Neuronal stem cell (in vitro differentiated cells): ENCODE measurements around the gene CDIP1.

ENCODE experiments used
- DNase-seq: peaks from one replicate; pipeline ENCODE4 v3.0.0-alpha.2; 2013; ENCODE audit warnings: low spot score
- H2AFZ ChIP-seq: one replicate; pipeline ENCODE4 v1.6.1; 2013; ENCODE audit warnings: mild to moderate bottlenecking, low read length, inconsistent platforms
- H2AK5ac ChIP-seq: 2 replicates; pipeline ENCODE4 v1.6.1; 2013; ENCODE audit warnings: low read depth, mild to moderate bottlenecking, inconsistent platforms, low read length, moderate library complexity, mixed read lengths
- H2BK120ac ChIP-seq: 2 replicates; pipeline ENCODE4 v1.6.1; 2013; ENCODE audit warnings: low read depth, mild to moderate bottlenecking, inconsistent platforms, low read length, moderate library complexity, mixed read lengths
- H2BK12ac ChIP-seq: one replicate; pipeline ENCODE4 v1.6.1; 2013; ENCODE audit warnings: low read length, inconsistent platforms
- H2BK15ac ChIP-seq: 2 replicates; pipeline ENCODE4 v1.6.1; 2013; ENCODE audit warnings: mild to moderate bottlenecking, low read length, inconsistent platforms, mixed read lengths
- H2BK5ac ChIP-seq: one replicate; pipeline ENCODE4 v1.6.1; 2013; ENCODE audit warnings: inconsistent platforms, mild to moderate bottlenecking, low read length, moderate library complexity
- H3K14ac ChIP-seq: one replicate; pipeline ENCODE4 v1.6.1; 2013; ENCODE audit warnings: low read length, inconsistent platforms
- H3K18ac ChIP-seq: 2 replicates; pipeline ENCODE4 v1.6.1; 2013; ENCODE audit warnings: low read length, inconsistent platforms
- H3K23ac ChIP-seq: 2 replicates; pipeline ENCODE4 v1.6.1; 2013; ENCODE audit warnings: low read depth, mild to moderate bottlenecking, mixed read lengths, low read length, inconsistent platforms; ENCODE audit not compliant: poor library complexity
- H3K27ac ChIP-seq: replicated peaks from 3 replicates; pipeline ENCODE4 v1.5.1; 2013; ENCODE audit warnings: low read length, inconsistent platforms
- H3K27me3 ChIP-seq, 3 experiments: 2 replicates each; pipeline ENCODE4 v1.6.1; 2013; ENCODE audit warnings: low read length in 3 of 3, mild to moderate bottlenecking in 2 of 3, inconsistent platforms in 1 of 3, low read depth in 1 of 3, mixed read lengths in 1 of 3, moderate library complexity in 1 of 3; ENCODE audit not compliant: control insufficient read depth in 3 of 3, insufficient read depth in 3 of 3
- H3K36me3 ChIP-seq, 2 donors: replicated peaks in 1 of 2; 2 replicates each; pipeline ENCODE4 v1.6.1; 2013; ENCODE audit warnings: low read length in 2 of 2; ENCODE audit not compliant: control insufficient read depth in 2 of 2, insufficient read depth in 2 of 2
- H3K4ac ChIP-seq: 2 replicates; pipeline ENCODE4 v1.6.1; 2013; ENCODE audit warnings: inconsistent platforms, mild to moderate bottlenecking, low read length, moderate library complexity
- H3K4me1 ChIP-seq, 2 donors: 1 replicate in 1 of 2; 2 replicates in 1 of 2; pipeline ENCODE4 v1.6.1; 2013; ENCODE audit warnings: low read length in 2 of 2, low read depth in 1 of 2; ENCODE audit not compliant: control insufficient read depth in 2 of 2, insufficient read depth in 1 of 2
- H3K4me2 ChIP-seq: one replicate; pipeline ENCODE4 v1.6.1; 2013; ENCODE audit warnings: mild to moderate bottlenecking, low read length, inconsistent platforms; ENCODE audit not compliant: insufficient read depth, poor library complexity, severe bottlenecking
- H3K4me3 ChIP-seq, 2 donors: 2 replicates each; pipeline ENCODE4 v1.5.1; 2013; ENCODE audit warnings: low read length in 2 of 2, mild to moderate bottlenecking in 2 of 2, inconsistent platforms in 1 of 2, moderate library complexity in 1 of 2
- H3K79me1 ChIP-seq: one replicate; pipeline ENCODE4 v1.6.1; 2013; ENCODE audit warnings: low read depth, mild to moderate bottlenecking, inconsistent platforms, low read length, moderate library complexity
- H3K9ac ChIP-seq: one replicate; pipeline ENCODE4 v1.6.1; 2013; ENCODE audit warnings: mild to moderate bottlenecking, low read depth, low read length, inconsistent platforms; ENCODE audit not compliant: poor library complexity
- H3K9me3 ChIP-seq, 2 donors: replicated peaks in 1 of 2; 2 replicates each; pipeline versions ENCODE3 to v1.6.1; 2013; ENCODE audit warnings: low read length in 2 of 2, mild to moderate bottlenecking in 2 of 2, inconsistent platforms in 1 of 2, low read depth in 1 of 2, mixed read lengths in 1 of 2, moderate library complexity in 1 of 2; ENCODE audit not compliant: control insufficient read depth in 2 of 2, insufficient read depth in 1 of 2
- H4K8ac ChIP-seq: one replicate; pipeline ENCODE4 v1.6.1; 2013; ENCODE audit warnings: low read depth, mild to moderate bottlenecking, inconsistent platforms, low read length, moderate library complexity
- H4K91ac ChIP-seq: one replicate; pipeline ENCODE4 v1.6.1; 2013; ENCODE audit warnings: low read length, low read depth, mild to moderate bottlenecking, inconsistent platforms; ENCODE audit not compliant: poor library complexity
- WGBS, 2 donors: extraction: QIAGEN DNeasy Blood & Tissue Kit; methylation state at CpG; one replicate each; pipeline ENCODE4 v1.1.7; 2013; ENCODE audit warnings: missing lambda C conversion rate in 2 of 2, mixed read lengths in 1 of 2; ENCODE audit not compliant: insufficient read length in 2 of 2, insufficient replicate concordance in 1 of 2; ENCODE audit errors: extremely low coverage in 2 of 2; 5-methylcytosine and 5-hydroxymethylcytosine counted together

CDIP1 gene

DNA sequence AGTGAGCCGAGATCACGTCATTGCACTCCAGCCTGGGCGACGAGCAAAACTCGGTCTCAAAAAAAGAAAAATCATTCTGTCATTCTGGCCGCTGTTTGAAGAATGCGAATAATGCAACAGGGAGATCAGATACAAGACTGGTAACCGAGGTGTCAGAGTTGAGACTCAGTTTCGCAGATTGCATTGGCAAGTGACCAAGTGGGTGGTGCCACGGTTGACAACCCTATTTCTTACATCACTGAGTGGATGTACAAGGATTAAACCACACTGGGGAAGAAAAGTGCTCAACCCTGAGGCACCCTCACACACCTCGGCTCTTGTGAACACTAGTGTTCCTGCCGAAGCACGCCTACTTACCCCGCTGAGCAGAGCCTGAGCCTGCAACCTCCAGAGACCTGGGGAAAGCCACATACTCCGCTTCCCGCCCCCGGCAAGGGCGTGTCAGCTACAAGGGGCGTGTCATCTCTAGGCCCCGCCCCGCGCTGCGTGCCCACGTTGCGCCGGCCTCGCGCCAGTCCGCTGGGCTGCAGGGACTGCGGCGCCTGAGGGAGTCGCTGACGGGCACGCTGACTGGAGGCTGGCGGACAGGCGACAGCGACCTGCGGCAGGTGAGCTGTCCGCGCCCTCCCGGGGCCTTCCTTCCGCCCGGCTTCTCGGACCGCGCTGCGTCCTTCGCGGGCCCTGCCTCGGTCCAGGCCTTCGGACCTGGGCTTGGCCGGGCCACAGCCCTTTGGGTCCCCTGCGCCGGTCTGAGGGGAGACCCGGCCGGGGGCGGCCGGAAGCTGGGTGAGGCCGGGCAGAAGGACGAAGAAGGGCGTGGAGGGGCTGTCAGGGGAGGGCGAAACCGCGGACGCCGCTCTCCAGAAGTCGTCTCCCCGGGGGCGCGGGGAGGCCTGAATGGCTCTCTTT is 62.4 kb downstream of the CDIP1 start, which contains the start of gene HMOX2:
Gene HMOX2 (plus strand): TSS at position 519 of the 909 bp plus-strand sequence. CDS start 29,127 bp downstream, outside the sequence.
- Histone ChIP-seq H3K4me1 (peaks cover 3 to 7% of the 10 kb centered on the region in 2 donors), H3K4ac (no peak within 1 kb of the TSS), H4K91ac (no peak within 1 kb of the TSS), H2BK15ac (peak within 1 kb of the TSS; percentile 91), H3K27me3 (peaks cover 0 to 5% (median 0%) of the 10 kb centered on the region in 3 experiments), H3K9ac (peak within 1 kb of the TSS; percentile 86), H3K79me1 (peaks cover 5% of the 10 kb centered on the region), H3K23ac (peak within 1 kb of the TSS; percentile 87), H3K9me3 (peaks cover 4 to 9% of the 10 kb centered on the region in 2 donors), H3K4me2 (peak within 1 kb of the TSS; percentile 91), H2AK5ac (peak within 1 kb of the TSS; percentile 91), H2BK120ac (no peak within 1 kb of the TSS), H3K18ac (peak within 1 kb of the TSS; percentile 90), H2BK5ac (no peak within 1 kb of the TSS), H3K27ac (no peak within 1 kb of the TSS), H2BK12ac (no peak within 1 kb of the TSS), H2AFZ (peak within 1 kb of the TSS; percentile 88), H3K36me3 (no peaks in the 10 kb centered on the region), H3K14ac (peak within 1 kb of the TSS; percentile 47), H3K4me3 (peak within 1 kb of the TSS; percentile 74 to 90), H4K8ac (no peak within 1 kb of the TSS)
- WGBS, 2 donors, result no CpG with 5 or more reads among the region's 70 CpGs
- peak; percentile 75 for DNase-seq

DNA sequence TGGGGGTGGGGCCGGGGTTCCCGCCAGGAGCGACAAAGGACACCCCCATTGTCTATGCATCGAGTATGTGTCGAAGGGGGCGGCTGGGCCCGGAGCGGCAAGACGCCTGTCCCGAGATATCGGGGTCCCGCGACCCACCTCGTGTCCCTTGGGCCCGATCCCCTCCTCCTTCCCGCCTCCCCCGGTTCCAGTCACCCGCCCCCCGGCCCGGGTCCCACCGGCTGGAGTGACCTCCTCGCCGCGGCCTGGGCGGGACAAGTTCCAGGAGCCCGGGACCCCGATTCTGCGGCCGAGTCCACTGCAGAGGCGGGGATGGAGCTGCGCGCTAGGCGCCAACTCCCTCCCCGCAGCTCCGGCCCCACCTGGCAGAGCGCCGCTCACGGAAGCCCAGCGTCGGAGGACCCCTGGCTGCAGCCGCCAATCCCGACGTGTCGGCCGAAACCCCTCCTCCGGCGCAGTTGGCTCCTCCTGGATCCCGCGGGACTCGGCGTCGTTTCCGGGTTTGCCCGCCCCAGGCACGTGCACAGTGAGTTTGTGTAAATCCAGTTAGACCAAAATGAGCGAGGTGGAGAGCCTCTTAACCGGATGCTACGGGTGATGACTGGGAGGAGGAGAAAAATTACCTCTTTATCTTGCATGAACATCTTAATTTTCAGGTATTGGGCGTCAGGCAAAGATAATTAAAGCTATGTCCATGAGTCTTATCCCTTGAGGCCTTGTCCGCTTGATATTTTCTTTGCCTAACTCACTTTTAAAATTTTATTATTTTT is 64.2 kb downstream of the CDIP1 start, which contains the start of gene NMRAL1:
Gene NMRAL1 (minus strand): TSS at position 434 of the 770 bp plus-strand sequence. CDS start 493 bp downstream, outside the sequence.
- H3K4ac ChIP-seq, result peak within 1 kb of the TSS; percentile 76
- no peak within 1 kb of the TSS for H2BK12ac ChIP-seq
- peak; percentile 59 for DNase-seq

DNA sequence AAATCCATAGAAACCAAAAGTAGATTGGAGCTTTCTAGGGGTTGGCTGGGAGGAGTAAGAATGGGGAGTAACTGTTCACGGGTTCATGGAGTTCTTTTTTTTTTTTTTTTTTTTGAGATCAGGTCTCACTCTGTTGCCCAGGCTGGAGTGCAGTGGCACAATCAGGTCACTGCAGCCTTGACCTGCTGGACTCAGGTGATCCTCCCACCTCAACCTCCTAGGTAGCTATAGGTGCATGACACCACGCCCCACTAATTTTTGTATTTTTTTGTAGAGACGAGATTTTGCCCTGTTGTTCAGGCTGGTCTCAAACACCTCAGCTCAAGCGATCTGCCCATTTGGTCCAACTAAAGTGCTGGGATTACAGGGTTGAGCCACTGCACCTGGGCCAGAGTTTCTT is 65.7 kb downstream of the CDIP1 start:
- no peak overlapping the region for H3K4me3 ChIP-seq
- H2BK15ac ChIP-seq, result no peak overlapping the region
- no peak overlapping the region for H2BK120ac ChIP-seq
- peaks cover 4 to 9% of the 10 kb centered on the region in 2 donors for H3K9me3 ChIP-seq
- no peak overlapping the region for H2BK12ac ChIP-seq
- no peak overlapping the region for H2AFZ ChIP-seq
- no peak overlapping the region for H3K23ac ChIP-seq
- H3K18ac ChIP-seq, result no peak overlapping the region
- no peak overlapping the region for H3K4me2 ChIP-seq
- DNase-seq, result no peak
- no peak overlapping the region for H3K27ac ChIP-seq
- H3K4me1 ChIP-seq, result peaks cover 3 to 7% of the 10 kb centered on the region in 2 donors
- peaks cover 6% of the 10 kb centered on the region in 2 donors for H3K36me3 ChIP-seq
- peaks cover 0 to 5% (median 0%) of the 10 kb centered on the region in 3 experiments for H3K27me3 ChIP-seq
- H2AK5ac ChIP-seq, result no peak overlapping the region
- no peak overlapping the region for H3K4ac ChIP-seq
- H3K9ac ChIP-seq, result no peak overlapping the region
- H3K79me1 ChIP-seq, result peaks cover 5% of the 10 kb centered on the region
- WGBS, 2 donors, result no CpG with 5 or more reads among the region's 4 CpGs
- no peak overlapping the region for H3K14ac ChIP-seq
- no peak overlapping the region for H4K8ac ChIP-seq
- H4K91ac ChIP-seq, result no peak overlapping the region
- no peak overlapping the region for H2BK5ac ChIP-seq

More for the DNA sequence above, 64.2 kb downstream of the CDIP1 start, which contains the start of gene NMRAL1:
- Histone ChIP-seq H3K23ac (peak within 1 kb of the TSS; percentile 91), H2AFZ (peak within 1 kb of the TSS; percentile 89), H3K9me3 (peaks cover 4 to 9% of the 10 kb centered on the region in 2 donors), H2BK120ac (peak within 1 kb of the TSS; percentile 61), H2BK15ac (no peak within 1 kb of the TSS), H3K18ac (peak within 1 kb of the TSS; percentile 92), H3K79me1 (peaks cover 5% of the 10 kb centered on the region), H3K4me2 (peak within 1 kb of the TSS; percentile 91), H4K8ac (no peak within 1 kb of the TSS), H2AK5ac (no peak within 1 kb of the TSS), H3K27me3 (peaks cover 0 to 5% (median 0%) of the 10 kb centered on the region in 3 experiments), H4K91ac (no peak within 1 kb of the TSS), H3K4me3 (peak within 1 kb of the TSS; percentile 53 to 79), H3K4me1 (peaks cover 3 to 7% of the 10 kb centered on the region in 2 donors), H3K9ac (peak within 1 kb of the TSS; percentile 84), H3K27ac (no peak within 1 kb of the TSS), H3K36me3 (no peaks in the 10 kb centered on the region), H3K14ac (peak within 1 kb of the TSS; percentile 56), H2BK5ac (no peak within 1 kb of the TSS)
- no CpG with 5 or more reads among the region's 60 CpGs for WGBS, 2 donors
